H9 (cell line): ENCODE measurements around the gene IL15. TPM values are rescaled to one million over a fixed set of nuclear protein-coding genes. Genes with fewer than 3 reads are reported as not detected.

Source experiments
- DNase-seq: peaks from one replicate; pipeline ENCODE4 v3.0.0-alpha.2; 2017
- H2AFZ ChIP-seq: one replicate; pipeline ENCODE4 v1.6.1; 2013; ENCODE audit warnings: mild to moderate bottlenecking, low read length, control low read depth, moderate library complexity
- H2AK5ac ChIP-seq: 2 replicates; pipeline ENCODE4 v1.6.1; 2013; ENCODE audit warnings: low read length, control low read depth, mixed read lengths; ENCODE audit not compliant: insufficient read length
- H2BK120ac ChIP-seq: one replicate; pipeline ENCODE4 v1.6.1; 2013; ENCODE audit warnings: low read depth, mild to moderate bottlenecking, low read length, control low read depth, inconsistent platforms; ENCODE audit not compliant: poor library complexity, severe bottlenecking
- H2BK12ac ChIP-seq: 2 replicates; pipeline ENCODE4 v1.6.1; 2013; ENCODE audit warnings: low read length, control low read depth, mixed read lengths, low read depth; ENCODE audit not compliant: insufficient read length
- H2BK15ac ChIP-seq: 2 replicates; pipeline ENCODE4 v1.6.1; 2013; ENCODE audit warnings: low read depth, low read length, control low read depth
- H2BK20ac ChIP-seq: one replicate; pipeline ENCODE4 v1.6.1; 2013; ENCODE audit warnings: low read depth, mild to moderate bottlenecking, low read length, control low read depth, inconsistent platforms; ENCODE audit not compliant: poor library complexity, severe bottlenecking
- H2BK5ac ChIP-seq: 2 replicates; pipeline ENCODE4 v1.6.1; 2013; ENCODE audit warnings: low read length, control low read depth, mixed read lengths; ENCODE audit not compliant: insufficient read length
- H3K14ac ChIP-seq: 2 replicates; pipeline ENCODE4 v1.6.1; 2013; ENCODE audit warnings: low read length, control low read depth; ENCODE audit not compliant: insufficient read depth
- H3K18ac ChIP-seq: 2 replicates; pipeline ENCODE4 v1.6.1; 2013; ENCODE audit warnings: low read depth, mild to moderate bottlenecking, mixed read lengths, low read length, control low read depth; ENCODE audit not compliant: insufficient read length
- H3K23ac ChIP-seq: 2 replicates; pipeline ENCODE4 v1.6.1; 2013; ENCODE audit warnings: low read length, control low read depth, mixed read lengths, low read depth; ENCODE audit not compliant: insufficient read length
- H3K23me2 ChIP-seq: 2 replicates; pipeline ENCODE4 v1.6.1; 2013; ENCODE audit warnings: low read depth, mild to moderate bottlenecking, mixed read lengths, low read length, control low read depth; ENCODE audit not compliant: insufficient read length, poor library complexity, severe bottlenecking
- H3K27ac ChIP-seq: 2 replicates; pipeline ENCODE4 v1.5.1; 2013; ENCODE audit warnings: low read length, control low read depth, mixed read lengths, low read depth; ENCODE audit not compliant: insufficient read length
- H3K27me3 ChIP-seq: 2 replicates; pipeline ENCODE4 v1.6.1; 2013; ENCODE audit warnings: low read length, control low read depth, inconsistent platforms; ENCODE audit not compliant: insufficient read depth
- H3K4ac ChIP-seq: 2 replicates; pipeline ENCODE4 v1.6.1; 2013; ENCODE audit warnings: low read depth, mild to moderate bottlenecking, control low read depth, inconsistent platforms, low read length, moderate library complexity
- H3K4me1 ChIP-seq: 2 replicates; pipeline ENCODE4 v1.6.1; 2013; ENCODE audit warnings: low read length, control low read depth, inconsistent platforms; ENCODE audit not compliant: insufficient read depth
- H3K4me2 ChIP-seq: 2 replicates; pipeline ENCODE4 v1.6.1; 2013; ENCODE audit warnings: low read length, control low read depth, mixed read lengths; ENCODE audit not compliant: insufficient read length, insufficient read depth
- H3K56ac ChIP-seq: 2 replicates; pipeline ENCODE4 v1.6.1; 2013; ENCODE audit warnings: low read depth, mild to moderate bottlenecking, mixed read lengths, low read length, control low read depth; ENCODE audit not compliant: insufficient read length
- H3K79me1 ChIP-seq: 2 replicates; pipeline ENCODE4 v1.6.1; 2013; ENCODE audit warnings: low read depth, mild to moderate bottlenecking, moderate library complexity, low read length, control low read depth, inconsistent platforms; ENCODE audit not compliant: insufficient read depth, poor library complexity, severe bottlenecking
- H3K79me2 ChIP-seq: 2 replicates; pipeline ENCODE4 v1.6.1; 2013; ENCODE audit warnings: low read length, control low read depth, inconsistent platforms; ENCODE audit not compliant: insufficient read depth
- H3K9ac ChIP-seq: 2 replicates; pipeline ENCODE4 v1.6.1; 2013; ENCODE audit warnings: low read length, control low read depth, mixed read lengths; ENCODE audit not compliant: insufficient read length; ENCODE audit errors: extremely low read depth
- H3K9me3 ChIP-seq: one replicate; pipeline ENCODE4 v1.6.1; 2013; ENCODE audit warnings: low read depth, low read length, inconsistent platforms; ENCODE audit not compliant: control insufficient read depth
- H3T11ph ChIP-seq: one replicate; pipeline ENCODE4 v1.6.1; 2013; ENCODE audit warnings: mild to moderate bottlenecking, low read length, control low read depth, inconsistent platforms
- H4K20me1 ChIP-seq: one replicate; pipeline ENCODE4 v1.6.1; 2013; ENCODE audit not compliant: control insufficient read depth, insufficient read length, insufficient read depth
- H4K5ac ChIP-seq: 2 replicates; pipeline ENCODE4 v1.6.1; 2013; ENCODE audit warnings: low read depth, mild to moderate bottlenecking, mixed read lengths, low read length, control low read depth; ENCODE audit not compliant: insufficient read length
- H4K8ac ChIP-seq: replicated peaks from 2 replicates; pipeline ENCODE4 v1.6.1; 2013; ENCODE audit warnings: low read length, control low read depth, mixed read lengths, low read depth; ENCODE audit not compliant: insufficient read length
- H4K91ac ChIP-seq: 2 replicates; pipeline ENCODE4 v1.6.1; 2013; ENCODE audit warnings: low read depth, mild to moderate bottlenecking, moderate library complexity, mixed read lengths, low read length, control low read depth; ENCODE audit not compliant: insufficient read length
- H3K27ac Mint-ChIP-seq, 3 experiments: 2 replicates in 2 of 3; 3 replicates in 1 of 3; pipeline ENCODE4 v1.8.0; 2020 to 2021; ENCODE audit warnings: mixed read lengths in 3 of 3, mild to moderate bottlenecking in 1 of 3, moderate library complexity in 1 of 3
- H3K27me3 Mint-ChIP-seq: 2 replicates; pipeline ENCODE4 v1.8.0; 2021; ENCODE audit warnings: low read depth, mild to moderate bottlenecking, moderate library complexity, mixed read lengths
- H3K36me3 Mint-ChIP-seq, 3 experiments: 2 replicates in 2 of 3; 3 replicates in 1 of 3; pipeline ENCODE4 v1.8.0; 2020 to 2021; ENCODE audit warnings: low read depth in 3 of 3, mixed read lengths in 3 of 3; ENCODE audit not compliant: insufficient read depth in 1 of 3
- H3K4me1 Mint-ChIP-seq, 2 experiments: 2 replicates each; pipeline ENCODE4 v1.8.0; 2020; ENCODE audit warnings: mixed read lengths in 2 of 2
- H3K4me3 Mint-ChIP-seq, 2 experiments: 2 replicates in 1 of 2; 3 replicates in 1 of 2; pipeline ENCODE4 v1.8.0; 2020 to 2021; ENCODE audit warnings: mild to moderate bottlenecking in 2 of 2, mixed read lengths in 2 of 2, moderate library complexity in 1 of 2
- H3K9me3 Mint-ChIP-seq, 2 experiments: 2 replicates in 1 of 2; 3 replicates in 1 of 2; pipeline ENCODE4 v1.8.0; 2020; ENCODE audit warnings: mild to moderate bottlenecking in 2 of 2, mixed read lengths in 2 of 2, moderate library complexity in 1 of 2
- CTCF ChIP-seq: fragments of 200-600 bp; sonication (generic); conservative IDR thresholded peaks from 3 replicates; pipeline ENCODE4 v1.8.0; 2021; ENCODE audit warnings: antibody characterized with exemption, mild to moderate bottlenecking
- WGBS: extraction: QIAGEN DNeasy Blood & Tissue Kit; methylation state at CpG from one replicate; pipeline ENCODE4 v1.1.7; 2013; ENCODE audit warnings: missing lambda C conversion rate, low lambda C conversion rate, mixed read lengths; ENCODE audit not compliant: insufficient read length; ENCODE audit errors: extremely low coverage; 5-methylcytosine and 5-hydroxymethylcytosine counted together
- total RNA-seq: library from RNA; stranded (reverse); gene quantifications from 2 replicates; pipeline ENCODE4 v1.2.1, GENCODE V29; 2021

The IL15 gene
- total RNA-seq, 1 experiment from 2014 or later: 0.61 TPM

DNA sequence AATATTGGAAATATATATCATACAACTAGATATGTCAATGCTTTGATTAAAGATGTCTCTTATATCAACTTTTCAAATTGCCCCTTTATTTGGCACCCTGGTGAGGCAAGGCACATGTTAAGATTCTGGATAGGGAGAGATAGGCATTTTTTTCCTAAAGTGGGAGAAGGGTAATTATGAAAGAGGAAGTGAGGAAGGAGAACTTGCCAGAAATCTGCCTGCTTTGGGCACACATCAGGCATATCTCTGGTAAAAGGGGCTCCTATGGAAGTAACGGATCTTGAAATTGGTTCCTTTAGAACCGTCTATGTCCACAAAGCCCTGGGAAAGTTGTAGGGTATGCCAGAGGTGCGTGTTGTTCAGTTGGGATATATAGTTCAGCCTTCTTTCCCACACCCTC, 5.7 kb downstream of the IL15 start:
- H2BK5ac ChIP-seq: no peak overlapping the region
- Mint-ChIP-seq H3K9me3 (no peaks in the 10 kb centered on the region), H3K27me3 (peaks cover 20% of the 10 kb centered on the region), H3K36me3 (no peaks in the 10 kb centered on the region), H3K4me1 (peaks cover 2 to 3% of the 10 kb centered on the region in 2 experiments; a peak in 2 of 4 replicates), H3K27ac (no peak overlapping the region), H3K4me3 (no peak overlapping the region)
- H3K9me3 ChIP-seq: no peaks in the 10 kb centered on the region
- H4K8ac ChIP-seq: no peak overlapping the region
- no peak overlapping the region for H3K9ac ChIP-seq
- H2AK5ac ChIP-seq: no peak overlapping the region
- H3K4me2 ChIP-seq: no peak overlapping the region
- TF ChIP-seq CTCF: no peak
- no peaks in the 10 kb centered on the region for H3K4me1 ChIP-seq
- no peak overlapping the region for H3K4ac ChIP-seq
- no peak overlapping the region for H2BK120ac ChIP-seq
- no peak overlapping the region for H2BK15ac ChIP-seq
- H4K5ac ChIP-seq: no peak overlapping the region
- H3K23ac ChIP-seq: no peak overlapping the region
- no peaks in the 10 kb centered on the region for H4K20me1 ChIP-seq
- no peak overlapping the region for H4K91ac ChIP-seq
- H3K79me2 ChIP-seq: no peaks in the 10 kb centered on the region
- H3K27ac ChIP-seq: no peak overlapping the region
- no peak overlapping the region for H3K56ac ChIP-seq
- DNase-seq: no peak
- H2BK12ac ChIP-seq: no peak overlapping the region
- no peak overlapping the region for H3T11ph ChIP-seq
- no CpG with 5 or more reads among the region's 3 CpGs for WGBS
- H2BK20ac ChIP-seq: no peak overlapping the region
- no peaks in the 10 kb centered on the region for H3K79me1 ChIP-seq
- H3K18ac ChIP-seq: no peak overlapping the region
- no peak overlapping the region for H3K14ac ChIP-seq
- H3K27me3 ChIP-seq: no peaks in the 10 kb centered on the region
- H2AFZ ChIP-seq: no peak overlapping the region
- H3K23me2 ChIP-seq: peaks cover 2% of the 10 kb centered on the region
